Islet of Langerhans (tissue), 1 donor: ENCODE data around the gene RFTN2.

Experiments used
- FAIRE-seq: peaks from one replicate; lab custom pipeline; 2011; peaks lifted over from hg19 to GRCh38; lab: Jason Lieb, UNC

Gene RFTN2

DNA sequence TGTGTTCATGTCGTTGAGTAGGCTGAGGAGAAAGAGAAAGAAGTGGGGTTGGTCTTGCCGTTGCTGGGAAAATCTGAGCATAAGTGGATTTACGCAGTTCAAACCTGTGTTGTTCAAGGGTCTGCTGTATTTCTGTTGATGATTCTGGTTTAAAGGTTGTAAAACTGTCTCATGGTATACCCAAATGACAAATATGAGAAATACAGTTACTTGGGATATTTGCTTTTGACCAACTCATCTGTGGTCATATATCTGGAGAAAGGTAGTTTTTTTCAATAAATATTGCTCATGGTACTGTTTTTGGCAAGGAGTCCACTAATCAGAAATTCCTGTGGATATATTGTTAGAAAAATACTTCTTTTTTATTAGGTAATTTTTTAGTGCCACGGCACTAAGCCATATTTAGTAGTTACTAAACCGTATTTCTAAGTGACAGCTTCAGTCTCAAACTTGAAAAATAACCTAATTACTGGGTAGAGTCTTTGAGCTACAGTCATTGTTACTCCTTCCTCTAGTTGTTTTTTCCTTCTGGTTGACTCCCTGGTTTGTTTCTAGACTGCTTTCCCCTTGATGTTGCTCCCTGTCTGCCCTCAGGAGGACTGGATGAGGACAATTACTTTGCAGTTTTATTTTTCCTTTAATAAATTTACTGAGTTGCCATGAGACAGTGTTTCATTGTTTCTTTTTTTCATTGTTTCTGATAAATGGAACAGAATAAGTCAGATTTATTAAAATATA is 128.1 kb downstream of the RFTN2 start:
- no peak for FAIRE-seq

DNA sequence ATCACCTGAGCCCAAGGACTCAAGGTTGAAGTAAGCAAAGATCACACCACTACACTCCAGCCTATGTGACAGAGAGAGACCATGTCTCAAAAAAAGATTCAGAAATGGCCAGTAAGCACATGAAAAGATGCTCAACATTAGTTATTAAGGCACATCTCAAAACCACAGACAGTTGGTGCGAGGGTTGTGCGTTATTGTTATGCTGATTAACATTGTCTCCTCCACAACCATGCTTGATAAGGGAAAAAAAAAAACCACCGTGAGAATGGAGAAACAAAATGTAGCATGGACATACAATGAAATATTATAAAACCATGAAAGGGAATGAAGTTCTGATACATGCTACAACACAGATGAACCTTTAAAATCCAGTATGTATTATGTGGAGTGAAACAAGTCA is 132.2 kb downstream of the RFTN2 start:
- no peak for FAIRE-seq

DNA sequence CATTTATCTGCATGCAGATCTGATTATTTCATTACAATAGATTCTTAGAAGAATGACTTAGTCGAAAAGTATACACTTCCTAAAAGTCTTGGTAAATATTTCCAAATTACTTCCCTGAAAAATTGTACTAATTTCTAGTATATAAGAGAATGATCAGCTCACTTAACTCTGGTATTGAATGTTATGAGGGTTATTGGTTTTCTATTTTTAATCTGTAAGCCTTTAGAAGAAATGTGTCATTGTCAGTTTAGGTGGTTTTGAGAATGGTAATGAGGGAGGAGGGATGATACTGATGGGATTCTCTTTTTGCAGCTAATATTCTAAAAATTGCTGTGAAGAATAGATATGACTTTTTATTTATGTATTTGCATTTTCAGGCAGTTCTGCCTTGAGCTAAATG is 135.7 kb downstream of the RFTN2 start:
- FAIRE-seq, result no peak

DNA sequence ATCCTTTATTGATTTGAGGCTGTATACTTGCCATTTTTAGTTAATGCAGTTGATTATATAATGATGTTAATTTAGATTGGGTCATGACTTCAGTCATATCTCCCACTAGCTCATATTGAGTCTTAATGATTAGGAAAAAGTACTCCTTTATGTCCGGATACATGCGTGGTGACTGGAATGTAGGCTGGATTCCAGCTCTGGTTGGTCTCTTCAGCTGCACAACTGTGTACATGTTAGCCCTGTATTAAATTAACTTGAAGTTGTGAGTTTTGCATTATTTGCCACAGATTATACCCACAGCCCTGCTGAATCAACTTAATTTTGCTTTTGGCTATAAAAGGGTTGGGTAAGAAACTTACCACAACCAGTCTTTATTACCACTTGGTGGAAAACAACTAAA is 137.0 kb downstream of the RFTN2 start:
- FAIRE-seq, result no peak
